ENCODE data around the gene CDC42BPB. TPM values are rescaled to one million over a fixed set of nuclear protein-coding genes. Genes with fewer than 3 reads are reported as not detected.

Gene CDC42BPB
- total RNA-seq, 1 donor from 2014 or later = 89.3 TPM

DNA sequence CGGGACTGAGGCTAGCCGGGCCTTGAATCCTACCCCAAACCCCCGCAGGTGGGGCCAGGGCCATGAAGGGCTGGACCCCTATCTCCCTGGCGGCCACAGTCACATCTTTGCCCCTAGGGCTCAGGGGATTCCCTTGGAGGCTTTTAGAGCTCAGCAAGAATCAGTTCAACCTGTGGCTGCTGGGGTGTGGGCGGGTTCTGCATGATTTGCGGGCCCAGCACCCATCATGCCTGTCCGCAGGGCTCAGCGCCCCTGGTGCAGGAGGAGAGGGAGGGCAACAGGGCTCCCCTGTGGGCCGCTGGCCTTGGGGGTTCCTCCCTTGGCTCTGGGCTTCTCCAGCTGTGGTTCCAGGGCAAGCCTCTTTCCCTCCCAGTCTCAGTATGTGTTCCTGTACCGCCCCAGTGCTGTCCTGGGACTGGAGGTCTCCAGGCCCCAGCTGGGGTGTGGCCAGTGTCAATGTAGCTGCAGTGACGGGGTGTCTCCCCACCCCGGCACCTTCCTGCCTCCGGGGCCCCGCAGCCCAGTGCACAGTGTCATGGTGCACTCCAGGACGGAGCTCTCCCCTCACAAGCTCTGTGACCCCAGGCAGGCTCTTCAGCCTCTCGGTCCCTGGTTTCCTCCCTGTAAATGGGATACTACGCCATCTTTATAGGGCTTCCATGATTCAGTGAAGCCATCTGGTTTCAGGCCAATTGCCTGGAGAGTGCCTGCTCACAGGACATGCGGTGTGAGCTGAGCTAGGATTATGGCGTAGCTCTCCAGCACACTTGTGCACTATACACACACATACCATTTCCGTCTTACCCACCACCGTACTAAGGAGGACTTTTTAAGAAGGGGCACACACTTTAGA, 16.8 kb upstream of the CDC42BPB start:
- no peak for DNase-seq (ENCODE audit: low read depth in 2 of 2)

DNA sequence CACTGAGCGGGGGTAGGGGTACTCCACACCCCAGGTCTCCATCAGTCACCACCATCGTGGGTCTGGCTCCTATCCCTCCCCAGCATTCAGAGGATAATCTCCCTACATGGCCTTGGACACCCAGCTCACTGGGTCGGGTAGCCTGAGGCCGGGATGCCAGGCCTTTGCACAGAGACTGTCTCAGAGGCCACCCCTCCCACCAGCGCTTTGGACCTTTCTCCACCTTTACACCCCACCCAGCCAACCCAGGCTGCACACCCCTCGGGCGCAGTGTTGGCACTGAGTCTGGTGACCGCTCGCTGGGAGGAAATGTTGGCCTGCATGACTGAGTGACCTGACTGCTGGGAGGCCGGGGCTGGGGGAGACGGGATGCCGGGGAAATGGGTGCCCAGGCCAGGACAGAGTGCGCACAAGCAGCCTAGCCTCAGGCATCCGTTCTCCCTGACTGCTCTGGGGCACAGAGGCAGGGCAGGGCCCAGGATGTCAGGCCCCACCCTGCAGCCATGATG, 16.1 kb upstream of the CDC42BPB start:
- no peak for DNase-seq (ENCODE audit: low read depth in 2 of 2)

DNA sequence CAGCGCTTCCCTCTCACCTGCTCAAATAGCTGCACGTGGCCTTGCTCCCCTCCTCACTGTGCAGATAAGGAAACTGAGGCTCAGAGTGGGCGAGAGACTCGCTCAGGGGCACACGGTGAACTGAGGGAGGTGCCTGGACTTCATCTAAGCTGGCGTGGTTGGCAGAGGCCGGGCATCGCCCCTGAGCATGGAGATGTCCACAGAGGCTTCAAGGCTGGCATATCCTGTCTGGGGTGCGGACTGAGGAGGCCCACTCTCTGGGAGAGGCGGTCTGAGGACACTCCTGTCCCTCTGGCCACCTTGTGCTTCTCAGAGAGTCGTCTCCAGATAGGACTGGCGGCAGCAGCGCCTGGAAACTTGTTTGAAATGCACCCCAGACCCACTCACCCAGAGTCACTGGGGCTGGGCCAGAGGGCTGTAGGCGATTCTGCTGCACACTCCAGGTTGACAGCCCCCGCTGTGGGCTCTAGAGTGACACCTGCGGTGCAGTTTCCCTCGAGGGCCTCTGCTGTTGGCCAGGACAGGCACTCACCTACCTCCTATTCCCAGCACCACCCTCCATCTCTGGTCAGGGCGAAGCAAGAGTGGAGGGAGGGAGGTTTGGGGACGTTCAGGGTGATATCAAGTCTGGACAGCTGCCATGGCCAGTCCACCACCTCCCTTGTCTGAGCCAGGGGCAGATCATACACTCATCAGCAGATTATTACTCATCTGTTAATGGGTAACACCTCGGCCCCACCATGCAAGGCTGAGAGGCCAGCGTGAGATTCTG, 15.4 kb upstream of the CDC42BPB start:
- no peak for DNase-seq (ENCODE audit: low read depth in 2 of 2)

DNA sequence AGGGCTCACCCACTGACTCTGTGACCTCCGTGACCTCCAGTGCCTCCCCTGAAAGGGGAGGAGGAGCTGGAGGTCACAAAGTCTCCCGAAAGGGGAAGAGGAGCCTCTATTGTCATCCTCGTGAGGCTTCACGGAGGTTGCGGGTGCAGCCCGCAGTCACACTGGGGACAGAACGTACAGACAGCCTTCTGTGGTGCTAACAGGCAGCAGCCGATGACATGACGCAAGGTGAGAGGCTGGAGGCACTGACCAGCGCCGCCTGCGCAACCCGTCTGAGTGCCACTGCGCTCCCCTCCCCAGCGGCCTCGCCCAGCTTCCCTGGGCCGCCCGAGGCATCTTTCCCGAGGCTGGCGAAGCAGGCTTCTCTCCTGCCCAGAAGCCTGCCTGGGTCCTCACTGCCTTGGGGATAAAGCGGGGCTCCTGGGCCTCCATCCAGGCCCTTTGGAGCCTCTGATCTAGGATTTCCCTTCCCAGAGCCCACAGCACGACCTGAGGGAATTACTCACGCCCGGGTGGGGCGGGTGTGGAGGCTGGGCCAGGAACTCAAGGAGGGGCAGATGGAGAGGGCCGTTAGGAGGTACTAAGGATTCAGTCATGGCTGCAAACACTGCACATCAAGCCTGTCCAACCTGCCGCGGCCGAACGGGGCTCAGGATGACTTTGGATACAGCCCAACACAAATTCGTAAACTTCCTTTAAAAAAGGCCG, 14.3 kb upstream of the CDC42BPB start:
- DNase-seq (ENCODE audit: low read depth in 2 of 2) = peak in 1 of 2 donors; percentile 25

DNA sequence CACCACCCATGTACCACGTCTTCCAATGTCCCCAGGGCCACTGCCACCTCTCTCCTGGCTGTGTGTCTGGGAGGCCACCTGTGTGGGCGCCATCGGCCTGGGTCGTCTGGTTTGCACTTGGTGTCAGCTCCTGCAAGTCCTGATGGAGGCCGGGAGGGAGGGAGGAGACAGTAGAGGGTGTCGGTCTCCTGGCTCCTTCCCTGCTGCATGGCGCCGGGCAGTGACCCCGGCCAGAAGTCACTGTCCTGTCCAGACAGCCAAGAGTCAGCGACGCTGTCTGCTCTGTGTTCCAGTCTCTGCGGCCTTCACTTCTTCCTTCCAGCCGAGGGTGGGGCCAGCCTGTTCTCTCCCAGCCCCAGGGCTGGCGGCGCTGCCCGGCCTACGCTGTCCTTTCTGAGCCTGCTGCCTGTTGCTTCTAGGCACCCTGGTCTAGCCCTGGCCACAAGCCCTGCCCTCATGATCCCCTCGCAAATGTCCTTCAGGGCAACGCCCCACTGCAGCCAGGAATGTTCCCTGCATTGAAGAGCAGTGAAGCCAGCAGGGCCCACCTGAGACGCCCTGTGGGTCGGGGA, 13.7 kb upstream of the CDC42BPB start:
- DNase-seq (ENCODE audit: low read depth in 2 of 2) = no peak

DNA sequence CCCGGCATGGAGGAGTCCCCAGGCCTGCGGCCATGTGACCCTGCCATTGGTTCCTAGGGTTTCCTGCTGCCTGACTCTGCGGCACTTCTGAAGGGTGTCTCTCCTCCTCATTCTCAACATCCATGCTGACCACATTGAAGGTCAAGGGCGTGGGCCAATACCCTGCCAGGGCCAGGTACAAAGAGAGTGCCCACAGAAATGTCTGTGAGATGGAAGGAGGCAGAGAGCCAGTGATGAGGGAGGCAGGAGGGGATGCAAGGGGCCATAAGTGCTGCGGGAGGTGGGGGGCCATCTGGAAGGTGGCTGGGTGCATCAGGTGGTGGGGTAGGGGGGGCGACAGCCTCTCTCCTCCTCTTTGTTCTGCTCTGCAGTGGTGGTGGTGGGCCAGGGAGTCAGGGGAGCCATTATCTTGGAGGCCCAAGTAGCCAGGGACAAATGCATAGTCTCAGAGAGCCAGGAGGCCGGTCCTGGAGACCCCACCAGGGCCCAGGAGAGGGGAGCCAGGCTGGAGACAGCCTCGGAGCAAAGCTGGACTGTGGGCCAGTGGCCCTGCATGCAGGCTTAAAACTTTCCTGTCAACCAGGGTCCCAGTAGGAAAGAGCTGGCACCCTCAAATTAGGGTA, 13.0 kb upstream of the CDC42BPB start:
- DNase-seq (ENCODE audit: low read depth in 2 of 2) = no peak

DNA sequence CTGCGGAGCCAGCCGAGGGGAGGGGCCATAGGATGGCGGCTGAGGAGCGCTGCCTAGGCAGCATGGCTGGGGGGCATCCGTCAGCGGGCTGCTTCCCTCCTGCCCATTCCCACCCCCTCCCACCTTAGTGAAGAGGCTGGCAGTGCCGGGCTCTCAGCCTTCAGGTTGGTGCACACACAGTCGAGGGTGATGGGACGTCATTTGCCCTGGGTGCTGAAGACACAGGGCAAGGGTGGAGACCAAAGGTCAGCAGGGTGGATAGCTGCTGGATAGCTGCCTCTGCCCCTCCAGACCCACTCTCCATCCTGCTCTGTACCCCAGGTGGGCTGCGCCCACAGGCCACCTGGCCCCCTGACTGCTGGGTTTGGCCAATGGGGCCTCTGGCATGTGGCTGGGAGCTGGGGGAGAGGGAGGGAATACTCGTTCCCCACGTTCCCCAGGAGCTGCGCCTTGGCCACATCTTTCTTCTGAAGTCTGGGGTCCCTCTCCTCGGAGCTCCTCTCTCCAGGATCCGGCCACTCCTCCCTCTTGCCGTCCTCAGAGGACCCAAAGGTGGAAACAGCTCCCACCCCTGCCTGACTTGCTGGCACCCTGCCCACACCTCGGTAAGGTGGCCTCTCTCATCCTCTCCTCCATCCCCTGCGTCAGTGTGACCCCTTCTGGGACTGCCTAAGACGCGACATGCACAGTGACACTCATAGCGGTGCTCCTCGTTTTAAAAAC, 11.2 kb upstream of the CDC42BPB start:
- no peak for DNase-seq (ENCODE audit: low read depth in 2 of 2)

DNA sequence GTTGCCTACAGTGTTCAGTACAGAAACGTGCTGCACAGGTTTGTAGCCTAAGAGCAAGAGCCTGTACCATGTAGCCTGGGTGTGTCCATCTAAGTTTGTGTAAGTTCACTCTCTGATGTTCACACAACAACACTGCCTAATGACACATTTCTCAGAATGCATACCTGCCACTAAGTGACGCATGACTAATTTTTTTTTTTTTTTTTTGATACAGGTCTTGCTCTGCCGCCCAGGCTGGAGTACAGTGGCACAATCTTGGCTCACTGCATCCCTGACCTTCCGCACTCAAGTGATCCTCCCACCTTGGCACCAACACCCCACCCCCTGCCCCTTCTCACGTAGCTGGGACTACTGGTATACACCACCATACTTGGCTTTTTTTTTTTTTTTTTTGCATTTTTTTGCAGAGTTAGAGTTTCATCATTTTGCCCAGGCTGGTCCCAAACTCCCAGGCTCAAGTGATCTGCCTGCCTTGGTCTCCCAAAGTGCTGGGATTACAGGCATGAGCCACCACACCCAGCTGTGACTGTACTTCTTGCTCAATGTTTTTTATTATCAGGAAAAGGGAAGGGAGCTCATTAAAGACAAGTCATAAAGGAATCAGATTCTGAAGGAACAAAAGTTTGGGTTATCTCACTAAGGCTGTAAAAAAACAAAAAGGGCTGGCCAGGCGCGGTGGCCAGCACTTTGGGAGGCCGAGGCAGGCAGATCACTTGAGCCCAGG, 10.0 kb upstream of the CDC42BPB start:
- DNase-seq (ENCODE audit: low read depth in 2 of 2) = no peak

DNA sequence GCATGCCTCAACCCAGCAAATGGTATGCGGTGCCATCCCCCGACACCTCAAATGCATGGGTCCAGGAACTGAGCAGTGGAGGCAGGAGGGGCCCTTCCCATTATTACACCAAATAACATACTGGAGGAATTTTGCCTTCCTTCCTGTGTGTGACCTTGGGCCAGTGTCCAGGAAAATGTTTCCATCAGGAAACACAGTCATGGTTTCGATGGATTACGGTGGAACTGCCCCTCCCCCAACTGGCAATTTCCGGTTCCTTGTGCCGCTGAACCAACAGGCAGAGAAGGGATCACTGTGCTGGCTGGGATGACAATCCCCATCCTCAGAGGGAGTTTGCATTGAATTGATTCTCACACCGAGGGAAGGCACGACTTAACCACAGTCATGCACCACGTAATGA, 9.1 kb upstream of the CDC42BPB start:
- DNase-seq (ENCODE audit: low read depth in 2 of 2) = peak; percentile 89 to 95

DNA sequence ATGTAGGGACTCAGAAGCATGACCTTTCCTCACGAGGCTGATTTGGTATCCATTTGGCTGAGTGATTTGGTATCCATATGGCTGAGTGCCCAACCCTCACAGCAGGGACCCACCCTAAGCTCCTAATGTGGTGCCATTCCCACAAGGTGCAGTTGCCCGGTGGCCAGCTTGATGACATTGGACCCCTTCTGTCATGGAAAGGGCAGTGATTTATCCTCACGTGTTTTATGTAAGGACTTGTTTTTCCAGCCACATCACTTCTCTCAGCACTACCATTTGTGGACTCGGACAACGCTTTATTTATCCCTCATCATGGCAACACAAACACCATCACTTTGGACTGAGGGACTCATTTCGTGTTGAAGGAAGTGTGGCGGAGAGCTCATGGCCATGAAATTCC, 8.5 kb upstream of the CDC42BPB start:
- DNase-seq (ENCODE audit: low read depth in 2 of 2) = peak; percentile 63 to 86

DNA sequence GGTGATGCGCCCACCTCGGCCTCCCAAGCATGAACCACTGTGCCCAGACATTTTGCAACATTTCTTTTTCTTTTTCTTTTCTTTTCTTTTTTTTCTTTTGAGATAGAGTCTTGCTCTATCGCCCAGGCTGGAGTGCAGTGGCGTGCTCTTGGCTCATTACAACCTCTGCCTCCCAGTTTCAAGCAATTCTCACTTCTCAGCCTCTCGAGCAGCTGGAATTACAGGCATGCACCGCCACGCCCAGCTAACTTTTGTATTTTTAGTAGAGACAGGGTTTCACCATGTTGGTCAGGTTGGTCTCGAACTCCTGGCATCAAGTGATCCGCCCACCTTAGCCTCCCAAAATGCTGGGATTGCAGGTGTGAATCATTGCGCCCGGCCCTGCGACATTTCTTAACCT, 7.6 kb upstream of the CDC42BPB start:
- DNase-seq (ENCODE audit: low read depth in 2 of 2) = no peak

DNA sequence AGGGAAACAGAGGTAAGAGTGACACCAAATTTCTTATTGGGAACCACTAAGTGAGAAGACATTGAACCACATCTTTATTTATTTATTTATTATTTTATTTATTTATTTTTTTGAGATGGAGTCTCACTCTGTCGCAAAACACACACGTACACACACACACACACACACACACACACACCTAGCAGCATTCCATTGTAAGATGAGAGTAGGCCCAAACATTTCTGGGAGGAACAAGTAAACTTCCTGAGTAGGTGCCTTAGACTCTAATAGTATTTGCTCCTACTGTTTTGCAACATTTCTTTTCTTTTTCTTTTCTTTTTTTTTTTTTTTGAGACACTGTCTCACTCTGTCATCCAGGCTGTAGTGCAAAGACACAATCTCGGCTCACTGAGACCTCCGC, 7.1 kb upstream of the CDC42BPB start:
- DNase-seq (ENCODE audit: low read depth in 2 of 2) = no peak

DNA sequence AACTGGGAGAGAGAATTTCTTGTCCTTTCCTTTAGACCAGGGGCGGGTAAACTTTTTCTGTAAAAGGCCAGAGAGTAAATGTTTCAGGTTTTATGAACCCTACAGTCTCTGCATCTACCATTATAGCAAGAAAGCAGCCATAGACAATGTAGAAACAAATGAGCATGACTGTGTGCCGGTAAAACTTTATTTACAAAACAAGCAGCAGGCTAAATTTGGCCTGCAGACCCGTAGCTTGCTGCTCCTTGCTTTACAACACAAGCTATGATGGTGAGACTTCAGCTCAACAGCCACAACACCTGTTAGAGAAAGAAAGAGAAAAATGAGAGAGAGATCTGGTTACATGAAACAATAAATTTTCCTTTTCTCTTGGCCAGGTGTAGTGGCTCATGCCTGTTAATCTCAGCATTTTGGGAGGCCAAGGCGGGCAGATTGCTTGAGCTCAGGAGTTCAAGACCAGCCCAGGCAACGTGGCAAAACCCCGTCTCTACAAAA, 4.2 kb upstream of the CDC42BPB start:
- DNase-seq (ENCODE audit: low read depth in 2 of 2) = no peak

DNA sequence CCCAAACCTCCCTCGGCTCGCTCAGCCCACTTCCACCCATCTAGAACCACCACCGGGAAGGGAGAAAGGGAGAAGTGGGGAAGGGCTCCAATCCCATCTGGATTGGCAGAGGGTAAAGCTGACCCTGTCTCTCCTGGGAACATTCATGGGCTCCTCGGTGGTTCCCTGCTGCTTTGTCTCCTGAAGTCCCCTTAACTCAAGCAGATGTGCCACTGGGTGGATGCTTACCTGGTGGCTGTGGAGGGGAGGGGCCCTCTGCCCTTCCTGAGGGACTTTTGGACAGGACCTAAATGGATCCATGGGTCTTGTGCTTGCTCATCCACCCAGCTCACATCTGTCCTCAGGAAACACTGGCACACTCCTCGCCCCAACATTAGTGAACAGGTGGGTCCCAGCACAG, 2.2 kb upstream of the CDC42BPB start:
- no peak for DNase-seq (ENCODE audit: low read depth in 2 of 2)

DNA sequence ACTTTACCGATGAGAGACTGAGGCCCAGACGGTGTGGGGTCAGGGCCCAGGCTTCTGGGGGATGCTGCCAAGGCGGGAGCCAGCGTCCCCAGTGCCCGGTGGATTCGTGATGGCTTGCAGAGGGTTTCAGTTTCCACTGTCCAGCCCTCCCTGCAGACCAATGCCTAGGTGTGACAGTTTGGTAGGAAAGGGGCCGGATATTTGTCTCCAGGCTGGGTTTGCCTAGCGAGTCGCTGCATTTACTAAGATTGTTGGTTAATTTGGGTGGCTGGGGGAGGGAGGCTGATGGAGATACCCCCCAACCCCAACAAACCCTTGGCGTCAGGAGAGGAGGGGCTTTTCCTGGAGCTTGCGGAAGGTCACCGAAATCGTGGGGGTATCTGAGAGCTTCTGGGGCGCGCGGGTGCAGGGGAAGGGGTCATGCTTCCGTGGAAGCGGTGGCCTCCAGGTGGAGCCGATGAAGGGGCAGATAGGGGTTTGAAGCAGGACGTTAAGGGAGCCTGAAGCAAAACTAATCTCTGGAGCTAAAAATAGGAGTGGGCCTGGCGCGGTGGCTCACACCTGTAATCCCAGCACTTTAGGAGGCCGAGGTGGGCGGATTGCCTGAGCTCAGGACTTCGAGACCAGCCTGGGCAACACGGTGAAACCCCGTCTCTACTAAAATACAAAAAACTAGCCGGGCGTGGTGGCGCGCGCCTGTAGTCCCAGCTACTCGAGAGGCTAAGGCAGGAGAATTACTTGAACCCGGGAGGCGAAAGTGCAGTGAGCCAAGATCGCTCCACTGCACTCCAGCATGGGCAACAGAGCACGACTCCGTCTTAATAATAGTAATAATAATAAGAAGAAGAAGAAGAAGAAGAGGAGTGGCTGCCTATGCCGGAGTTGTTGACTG, 1.1 kb upstream of the CDC42BPB start:
- DNase-seq (ENCODE audit: low read depth in 2 of 2) = peak in 1 of 2 donors; percentile 31

DNA sequence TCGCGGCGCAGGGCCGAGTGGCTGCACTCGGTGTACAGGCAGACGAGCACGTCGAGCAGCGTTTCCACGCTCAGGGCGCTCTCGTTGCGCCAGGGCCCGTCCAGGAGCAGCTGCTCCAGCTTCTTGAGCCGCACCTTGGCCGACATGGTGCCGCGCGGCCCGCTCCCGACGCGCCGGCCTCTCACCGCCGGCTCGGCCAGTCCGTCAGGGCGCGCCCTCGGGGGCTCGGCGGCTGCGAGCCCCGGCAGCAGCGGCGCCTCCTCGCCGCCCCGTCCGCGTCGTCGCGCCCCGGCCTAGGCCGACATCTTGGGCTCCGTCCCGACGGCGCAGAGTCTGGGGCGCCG, 349 bp downstream of the CDC42BPB start:
- peak in 1 of 2 donors; percentile 38 for DNase-seq (ENCODE audit: low read depth in 2 of 2)

DNA sequence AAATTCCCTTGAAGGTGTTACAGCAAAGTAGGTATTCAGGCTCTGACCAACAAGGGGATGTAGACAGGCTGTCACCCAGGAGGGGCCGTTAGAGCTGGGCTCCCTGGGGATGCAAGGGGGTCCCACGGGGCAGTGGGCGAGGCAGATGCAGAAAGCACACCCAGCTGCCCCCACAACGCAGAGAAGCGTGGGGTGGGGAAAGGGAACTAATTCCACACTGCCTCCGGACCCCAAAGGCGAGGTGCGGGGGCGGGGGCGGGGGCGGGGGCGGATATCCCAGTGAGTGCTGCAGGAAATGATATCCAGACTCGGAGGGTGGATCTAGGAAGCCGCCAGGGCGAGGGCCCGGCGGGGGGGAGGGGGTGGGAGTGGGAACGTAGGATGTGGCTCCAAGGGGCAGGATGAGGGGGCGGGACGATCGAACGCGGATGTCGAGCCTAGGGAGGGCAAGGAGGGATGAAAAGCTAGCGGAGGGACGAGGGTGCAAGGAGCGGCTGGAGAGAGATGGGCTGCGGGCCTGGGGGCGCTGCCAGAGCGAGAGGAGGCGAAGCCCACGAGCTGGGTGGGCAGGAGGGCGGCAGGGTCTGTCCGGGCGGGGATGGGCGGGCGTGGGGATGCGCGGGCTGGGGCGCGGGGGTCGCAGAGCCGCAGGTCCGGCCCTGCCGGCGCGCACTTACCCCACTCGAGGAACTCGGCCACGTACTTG, 874 bp downstream of the CDC42BPB start:
- peak; percentile 78 to 93 for DNase-seq (ENCODE audit: low read depth in 2 of 2)

DNA sequence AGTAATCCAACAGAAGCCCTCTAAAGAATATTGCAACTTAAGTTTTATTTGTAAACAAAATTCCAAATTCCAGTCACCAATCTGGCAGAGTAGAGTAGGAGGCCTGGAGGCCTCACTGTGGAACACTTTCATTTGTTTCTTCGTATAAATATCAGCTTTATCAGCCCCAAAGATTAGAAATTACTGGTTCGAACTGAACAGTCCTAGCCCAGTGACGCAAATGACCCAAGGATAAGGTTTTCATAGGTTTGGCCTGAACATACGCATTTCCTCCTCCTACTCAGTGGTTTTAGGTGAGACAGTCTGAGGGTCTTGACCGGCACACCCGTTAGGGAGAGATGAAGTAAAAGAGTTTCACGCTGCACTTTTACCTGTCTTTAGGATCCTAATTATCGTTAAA, 1.7 kb downstream of the CDC42BPB start:
- peak in 1 of 2 donors; percentile 47 for DNase-seq (ENCODE audit: low read depth in 2 of 2)
